ENCODE results near the gene C12orf75. TPM values are rescaled to one million over a fixed set of nuclear protein-coding genes. Genes with fewer than 3 reads are reported as not detected.

Gene C12orf75
- total and polyA plus RNA-seq, 2 experiments from 2014 or later: 43.9 to 69.8 TPM

DNA sequence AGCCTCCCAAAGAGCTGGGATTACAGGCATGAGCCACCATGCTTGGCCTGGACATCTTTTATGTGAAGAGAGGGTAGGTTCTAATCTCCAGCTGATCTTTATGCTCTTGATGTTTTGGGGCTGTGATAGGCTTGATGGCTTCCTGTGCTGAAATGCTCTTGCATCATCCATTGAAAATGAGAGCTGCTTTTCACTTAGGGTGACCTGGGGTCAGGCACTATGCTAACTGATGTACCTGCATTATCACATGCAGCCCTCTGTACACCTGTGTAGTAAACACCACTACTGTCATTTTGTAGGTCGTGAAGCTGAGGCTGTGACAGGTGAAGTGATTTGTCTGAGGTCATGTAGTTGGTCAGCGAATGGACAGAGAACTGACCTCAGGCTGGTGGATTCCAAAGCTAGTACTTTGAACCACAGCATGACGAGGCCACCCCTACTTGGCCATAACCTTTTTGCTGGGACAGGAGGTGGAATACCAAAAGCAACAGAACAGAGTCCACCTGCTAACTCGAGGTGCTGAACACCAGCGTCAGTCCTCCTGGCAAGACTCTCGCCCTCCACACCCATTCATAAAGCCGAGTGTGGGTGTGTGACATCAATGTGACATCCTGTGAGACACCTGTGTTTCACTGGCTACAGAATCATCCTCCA is 69.1 kb downstream of the C12orf75 start:
- no peak overlapping the region for H3K4me3 ChIP-seq
- no peak overlapping the region for H2AFZ ChIP-seq
- no peaks in the 10 kb centered on the region for H3K27me3 ChIP-seq (ENCODE audit: insufficient read depth)
- H3K4me2 ChIP-seq: no peak overlapping the region
- H3F3A ChIP-seq (replicated peaks; ENCODE audit: low read depth): no peaks in the 10 kb centered on the region
- TF ChIP-seq, protein P1, sequence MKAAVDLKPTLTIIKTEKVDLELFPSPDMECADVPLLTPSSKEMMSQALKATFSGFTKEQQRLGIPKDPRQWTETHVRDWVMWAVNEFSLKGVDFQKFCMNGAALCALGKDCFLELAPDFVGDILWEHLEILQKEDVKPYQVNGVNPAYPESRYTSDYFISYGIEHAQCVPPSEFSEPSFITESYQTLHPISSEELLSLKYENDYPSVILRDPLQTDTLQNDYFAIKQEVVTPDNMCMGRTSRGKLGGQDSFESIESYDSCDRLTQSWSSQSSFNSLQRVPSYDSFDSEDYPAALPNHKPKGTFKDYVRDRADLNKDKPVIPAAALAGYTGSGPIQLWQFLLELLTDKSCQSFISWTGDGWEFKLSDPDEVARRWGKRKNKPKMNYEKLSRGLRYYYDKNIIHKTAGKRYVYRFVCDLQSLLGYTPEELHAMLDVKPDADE (IDR thresholded peaks at IDR 0.05): no peak
- Mint-ChIP-seq H3K4me1 (no peaks in the 10 kb centered on the region), H3K27ac (no peak overlapping the region), H3K36me3 (ENCODE audit: low read depth) (no peaks in the 10 kb centered on the region), H3K4me3 (no peak overlapping the region), H3K9me3 (peaks cover 6% of the 10 kb centered on the region), H3K27me3 (ENCODE audit: insufficient read depth, low read depth, poor library complexity) (no peaks in the 10 kb centered on the region)
- H3K4me1 ChIP-seq (ENCODE audit: insufficient read depth): no peaks in the 10 kb centered on the region
- H4K20me1 ChIP-seq (replicated peaks; ENCODE audit: insufficient read depth): no peaks in the 10 kb centered on the region
- no peaks in the 10 kb centered on the region for H3K79me2 ChIP-seq (replicated peaks; ENCODE audit: insufficient read depth)
- ATAC-seq (no peak), DNase-seq (ENCODE audit: low spot score) (no peak)
- H3K9me2 ChIP-seq (ENCODE audit: insufficient read depth): peaks cover 10% of the 10 kb centered on the region; the same call in 1 of the 2 replicates
- no peaks in the 10 kb centered on the region for H3K36me3 ChIP-seq (ENCODE audit: insufficient read depth)
- no peak overlapping the region for H3K27ac ChIP-seq (ENCODE audit: low read depth)

DNA sequence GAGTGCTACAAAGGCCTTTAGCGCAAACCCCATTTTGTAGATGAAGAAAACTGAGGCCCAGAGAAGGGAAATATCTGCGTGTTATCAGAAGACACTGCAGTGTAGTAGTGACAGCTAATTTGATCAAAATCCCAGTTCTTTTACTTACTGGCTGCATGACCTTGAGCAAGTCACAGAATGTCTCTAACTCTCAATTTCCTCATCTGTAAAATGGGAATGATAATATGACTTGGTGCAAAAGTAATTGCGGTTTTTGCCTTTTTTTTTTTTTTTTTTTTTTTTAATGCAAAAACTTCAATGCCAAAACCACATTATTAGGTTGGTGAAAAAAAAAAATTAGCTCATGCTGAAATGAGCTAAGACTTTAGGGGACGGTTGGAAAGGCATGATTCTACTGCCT is 69.7 kb downstream of the C12orf75 start:
- Histone ChIP-seq H3F3A (replicated peaks; ENCODE audit: low read depth) (no peaks in the 10 kb centered on the region), H3K4me2 (no peak overlapping the region), H3K4me1 (ENCODE audit: insufficient read depth) (no peaks in the 10 kb centered on the region), H3K9me2 (ENCODE audit: insufficient read depth) (peaks cover 10% of the 10 kb centered on the region; the same call in 1 of the 2 replicates), H3K27ac (ENCODE audit: low read depth) (no peak overlapping the region), H3K4me3 (no peak overlapping the region), H2AFZ (no peak overlapping the region), H3K79me2 (replicated peaks; ENCODE audit: insufficient read depth) (no peaks in the 10 kb centered on the region), H3K36me3 (ENCODE audit: insufficient read depth) (no peaks in the 10 kb centered on the region), H3K27me3 (ENCODE audit: insufficient read depth) (no peaks in the 10 kb centered on the region), H4K20me1 (replicated peaks; ENCODE audit: insufficient read depth) (no peaks in the 10 kb centered on the region)
- DNase-seq (ENCODE audit: low spot score) (no peak), ATAC-seq (no peak)
- no peaks in the 10 kb centered on the region for H3K36me3 Mint-ChIP-seq (ENCODE audit: low read depth)
- H3K27me3 Mint-ChIP-seq (ENCODE audit: insufficient read depth, low read depth, poor library complexity): no peaks in the 10 kb centered on the region
- no peak overlapping the region for H3K4me3 Mint-ChIP-seq
- H3K9me3 Mint-ChIP-seq: peaks cover 10% of the 10 kb centered on the region
- H3K4me1 Mint-ChIP-seq: no peaks in the 10 kb centered on the region
- no peak overlapping the region for H3K27ac Mint-ChIP-seq
- TF ChIP-seq NANOG (IDR thresholded peaks at IDR 0.05; ENCODE audit: borderline replicate concordance): no peak
- TF ChIP-seq, protein P2, sequence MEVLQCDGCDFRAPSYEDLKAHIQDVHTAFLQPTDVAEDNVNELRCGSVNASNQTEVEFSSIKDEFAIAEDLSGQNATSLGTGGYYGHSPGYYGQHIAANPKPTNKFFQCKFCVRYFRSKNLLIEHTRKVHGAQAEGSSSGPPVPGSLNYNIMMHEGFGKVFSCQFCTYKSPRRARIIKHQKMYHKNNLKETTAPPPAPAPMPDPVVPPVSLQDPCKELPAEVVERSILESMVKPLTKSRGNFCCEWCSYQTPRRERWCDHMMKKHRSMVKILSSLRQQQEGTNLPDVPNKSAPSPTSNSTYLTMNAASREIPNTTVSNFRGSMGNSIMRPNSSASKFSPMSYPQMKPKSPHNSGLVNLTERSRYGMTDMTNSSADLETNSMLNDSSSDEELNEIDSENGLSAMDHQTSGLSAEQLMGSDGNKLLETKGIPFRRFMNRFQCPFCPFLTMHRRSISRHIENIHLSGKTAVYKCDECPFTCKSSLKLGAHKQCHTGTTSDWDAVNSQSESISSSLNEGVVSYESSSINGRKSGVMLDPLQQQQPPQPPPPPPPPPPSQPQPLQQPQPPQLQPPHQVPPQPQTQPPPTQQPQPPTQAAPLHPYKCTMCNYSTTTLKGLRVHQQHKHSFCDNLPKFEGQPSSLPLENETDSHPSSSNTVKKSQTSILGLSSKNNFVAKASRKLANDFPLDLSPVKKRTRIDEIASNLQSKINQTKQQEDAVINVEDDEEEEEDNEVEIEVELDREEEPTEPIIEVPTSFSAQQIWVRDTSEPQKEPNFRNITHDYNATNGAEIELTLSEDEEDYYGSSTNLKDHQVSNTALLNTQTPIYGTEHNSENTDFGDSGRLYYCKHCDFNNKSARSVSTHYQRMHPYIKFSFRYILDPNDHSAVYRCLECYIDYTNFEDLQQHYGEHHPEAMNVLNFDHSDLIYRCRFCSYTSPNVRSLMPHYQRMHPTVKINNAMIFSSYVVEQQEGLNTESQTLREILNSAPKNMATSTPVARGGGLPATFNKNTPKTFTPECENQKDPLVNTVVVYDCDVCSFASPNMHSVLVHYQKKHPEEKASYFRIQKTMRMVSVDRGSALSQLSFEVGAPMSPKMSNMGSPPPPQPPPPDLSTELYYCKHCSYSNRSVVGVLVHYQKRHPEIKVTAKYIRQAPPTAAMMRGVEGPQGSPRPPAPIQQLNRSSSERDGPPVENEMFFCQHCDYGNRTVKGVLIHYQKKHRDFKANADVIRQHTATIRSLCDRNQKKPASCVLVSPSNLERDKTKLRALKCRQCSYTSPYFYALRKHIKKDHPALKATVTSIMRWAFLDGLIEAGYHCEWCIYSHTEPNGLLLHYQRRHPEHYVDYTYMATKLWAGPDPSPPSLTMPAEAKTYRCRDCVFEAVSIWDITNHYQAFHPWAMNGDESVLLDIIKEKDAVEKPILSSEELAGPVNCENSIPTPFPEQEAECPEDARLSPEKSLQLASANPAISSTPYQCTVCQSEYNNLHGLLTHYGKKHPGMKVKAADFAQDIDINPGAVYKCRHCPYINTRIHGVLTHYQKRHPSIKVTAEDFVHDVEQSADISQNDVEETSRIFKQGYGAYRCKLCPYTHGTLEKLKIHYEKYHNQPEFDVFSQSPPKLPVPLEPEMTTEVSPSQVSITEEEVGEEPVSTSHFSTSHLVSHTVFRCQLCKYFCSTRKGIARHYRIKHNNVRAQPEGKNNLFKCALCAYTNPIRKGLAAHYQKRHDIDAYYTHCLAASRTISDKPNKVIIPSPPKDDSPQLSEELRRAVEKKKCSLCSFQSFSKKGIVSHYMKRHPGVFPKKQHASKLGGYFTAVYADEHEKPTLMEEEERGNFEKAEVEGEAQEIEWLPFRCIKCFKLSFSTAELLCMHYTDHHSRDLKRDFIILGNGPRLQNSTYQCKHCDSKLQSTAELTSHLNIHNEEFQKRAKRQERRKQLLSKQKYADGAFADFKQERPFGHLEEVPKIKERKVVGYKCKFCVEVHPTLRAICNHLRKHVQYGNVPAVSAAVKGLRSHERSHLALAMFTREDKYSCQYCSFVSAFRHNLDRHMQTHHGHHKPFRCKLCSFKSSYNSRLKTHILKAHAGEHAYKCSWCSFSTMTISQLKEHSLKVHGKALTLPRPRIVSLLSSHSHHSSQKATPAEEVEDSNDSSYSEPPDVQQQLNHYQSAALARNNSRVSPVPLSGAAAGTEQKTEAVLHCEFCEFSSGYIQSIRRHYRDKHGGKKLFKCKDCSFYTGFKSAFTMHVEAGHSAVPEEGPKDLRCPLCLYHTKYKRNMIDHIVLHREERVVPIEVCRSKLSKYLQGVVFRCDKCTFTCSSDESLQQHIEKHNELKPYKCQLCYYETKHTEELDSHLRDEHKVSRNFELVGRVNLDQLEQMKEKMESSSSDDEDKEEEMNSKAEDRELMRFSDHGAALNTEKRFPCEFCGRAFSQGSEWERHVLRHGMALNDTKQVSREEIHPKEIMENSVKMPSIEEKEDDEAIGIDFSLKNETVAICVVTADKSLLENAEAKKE (CRISPR knock-in tag; IDR thresholded peaks at IDR 0.05): no peak
- TF ChIP-seq EZH2phosphoT487 (IDR thresholded peaks at IDR 0.05; ENCODE audit: unreplicated experiment): no peak
- TF ChIP-seq, protein P3, sequence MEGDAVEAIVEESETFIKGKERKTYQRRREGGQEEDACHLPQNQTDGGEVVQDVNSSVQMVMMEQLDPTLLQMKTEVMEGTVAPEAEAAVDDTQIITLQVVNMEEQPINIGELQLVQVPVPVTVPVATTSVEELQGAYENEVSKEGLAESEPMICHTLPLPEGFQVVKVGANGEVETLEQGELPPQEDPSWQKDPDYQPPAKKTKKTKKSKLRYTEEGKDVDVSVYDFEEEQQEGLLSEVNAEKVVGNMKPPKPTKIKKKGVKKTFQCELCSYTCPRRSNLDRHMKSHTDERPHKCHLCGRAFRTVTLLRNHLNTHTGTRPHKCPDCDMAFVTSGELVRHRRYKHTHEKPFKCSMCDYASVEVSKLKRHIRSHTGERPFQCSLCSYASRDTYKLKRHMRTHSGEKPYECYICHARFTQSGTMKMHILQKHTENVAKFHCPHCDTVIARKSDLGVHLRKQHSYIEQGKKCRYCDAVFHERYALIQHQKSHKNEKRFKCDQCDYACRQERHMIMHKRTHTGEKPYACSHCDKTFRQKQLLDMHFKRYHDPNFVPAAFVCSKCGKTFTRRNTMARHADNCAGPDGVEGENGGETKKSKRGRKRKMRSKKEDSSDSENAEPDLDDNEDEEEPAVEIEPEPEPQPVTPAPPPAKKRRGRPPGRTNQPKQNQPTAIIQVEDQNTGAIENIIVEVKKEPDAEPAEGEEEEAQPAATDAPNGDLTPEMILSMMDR (conservative IDR thresholded peaks at IDR 0.05; ENCODE audit: low read depth in 2 of 2): no peak
- no peak for TF ChIP-seq ZNF331 (CRISPR knock-in tag; IDR thresholded peaks at IDR 0.05; ENCODE audit: low read depth)
- TF ChIP-seq, protein P4, sequence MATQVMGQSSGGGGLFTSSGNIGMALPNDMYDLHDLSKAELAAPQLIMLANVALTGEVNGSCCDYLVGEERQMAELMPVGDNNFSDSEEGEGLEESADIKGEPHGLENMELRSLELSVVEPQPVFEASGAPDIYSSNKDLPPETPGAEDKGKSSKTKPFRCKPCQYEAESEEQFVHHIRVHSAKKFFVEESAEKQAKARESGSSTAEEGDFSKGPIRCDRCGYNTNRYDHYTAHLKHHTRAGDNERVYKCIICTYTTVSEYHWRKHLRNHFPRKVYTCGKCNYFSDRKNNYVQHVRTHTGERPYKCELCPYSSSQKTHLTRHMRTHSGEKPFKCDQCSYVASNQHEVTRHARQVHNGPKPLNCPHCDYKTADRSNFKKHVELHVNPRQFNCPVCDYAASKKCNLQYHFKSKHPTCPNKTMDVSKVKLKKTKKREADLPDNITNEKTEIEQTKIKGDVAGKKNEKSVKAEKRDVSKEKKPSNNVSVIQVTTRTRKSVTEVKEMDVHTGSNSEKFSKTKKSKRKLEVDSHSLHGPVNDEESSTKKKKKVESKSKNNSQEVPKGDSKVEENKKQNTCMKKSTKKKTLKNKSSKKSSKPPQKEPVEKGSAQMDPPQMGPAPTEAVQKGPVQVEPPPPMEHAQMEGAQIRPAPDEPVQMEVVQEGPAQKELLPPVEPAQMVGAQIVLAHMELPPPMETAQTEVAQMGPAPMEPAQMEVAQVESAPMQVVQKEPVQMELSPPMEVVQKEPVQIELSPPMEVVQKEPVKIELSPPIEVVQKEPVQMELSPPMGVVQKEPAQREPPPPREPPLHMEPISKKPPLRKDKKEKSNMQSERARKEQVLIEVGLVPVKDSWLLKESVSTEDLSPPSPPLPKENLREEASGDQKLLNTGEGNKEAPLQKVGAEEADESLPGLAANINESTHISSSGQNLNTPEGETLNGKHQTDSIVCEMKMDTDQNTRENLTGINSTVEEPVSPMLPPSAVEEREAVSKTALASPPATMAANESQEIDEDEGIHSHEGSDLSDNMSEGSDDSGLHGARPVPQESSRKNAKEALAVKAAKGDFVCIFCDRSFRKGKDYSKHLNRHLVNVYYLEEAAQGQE (IDR thresholded peaks at IDR 0.05; ENCODE audit: unreplicated experiment): no peak
- no peak for TF ChIP-seq JUNB (IDR thresholded peaks at IDR 0.05; ENCODE audit: unreplicated experiment)
- TF ChIP-seq POLR2AphosphoS5 (IDR thresholded peaks at IDR 0.05; ENCODE audit: low read depth): no peak

Data from GM23338 (cell line).